Erythroblast (primary cell): ENCODE data around the gene RASA4.
"Not testable (repeated sequence)": the region's sequence is repeated elsewhere in the genome, so short reads cannot be mapped to it uniquely, and the experiment has no call there.

Source experiments
- DNase-seq, 2 experiments: peaks; one replicate each; lab custom pipeline; 2025; lab: John Stamatoyannopoulos, UW

The RASA4 gene

GRCh38 chr7:102616507-102617125 lies at the start of gene RASA4:
Gene RASA4 (minus strand): TSS chr7:102616756. CDS start chr7:102616689, 67 bp downstream.
- not testable (repeated sequence) for DNase-seq

GRCh38 chr7:102664765-102665164 lies 48.2 kb upstream of the RASA4 start:
- not testable (repeated sequence) for DNase-seq

- DNase-seq, result not testable (repeated sequence)
These were observed 33.4 kb upstream of the RASA4 start, which contains the start of gene SPDYE2B for GRCh38 chr7:102649924-102650323. Gene SPDYE2B (plus strand): TSS chr7:102650319. CDS start chr7:102652349, 2,030 bp downstream.

- DNase-seq, result not testable (repeated sequence)
These were observed 31.3 kb upstream of the RASA4 start for GRCh38 chr7:102647813-102648212.

GRCh38 chr7:102643404-102643803 lies 26.8 kb upstream of the RASA4 start:
- DNase-seq, result not testable (repeated sequence)

GRCh38 chr7:102642691-102643090 lies 26.1 kb upstream of the RASA4 start, which contains the start of gene UPK3BL1:
Gene UPK3BL1 (minus strand): TSS chr7:102642791. CDS start chr7:102642741, 50 bp downstream.
- not testable (repeated sequence) for DNase-seq

- not testable (repeated sequence) for DNase-seq
These were observed 22.3 kb upstream of the RASA4 start for GRCh38 chr7:102638848-102639247.

GRCh38 chr7:102636956-102637355 lies 20.4 kb upstream of the RASA4 start:
- DNase-seq, result not testable (repeated sequence)

- not testable (repeated sequence) for DNase-seq
These were observed 18.8 kb upstream of the RASA4 start for GRCh38 chr7:102635354-102635753.

- DNase-seq, result not testable (repeated sequence)
These were observed 17.7 kb upstream of the RASA4 start for GRCh38 chr7:102634299-102634698.

GRCh38 chr7:102630622-102631021 lies 14.1 kb upstream of the RASA4 start:
- DNase-seq, result not testable (repeated sequence)

GRCh38 chr7:102627271-102627904 lies 10.8 kb upstream of the RASA4 start:
- DNase-seq, result not testable (repeated sequence)

GRCh38 chr7:102618122-102618521 lies 1.6 kb upstream of the RASA4 start:
- DNase-seq, result not testable (repeated sequence)

GRCh38 chr7:102615930-102616329 lies 626 bp downstream of the RASA4 start:
- DNase-seq, result not testable (repeated sequence)

GRCh38 chr7:102614873-102615272 lies 1.7 kb downstream of the RASA4 start:
- DNase-seq, result not testable (repeated sequence)

- DNase-seq, result not testable (repeated sequence)
These were observed 2.2 kb downstream of the RASA4 start for GRCh38 chr7:102614346-102614697.

GRCh38 chr7:102613575-102614345 lies 2.8 kb downstream of the RASA4 start:
- not testable (repeated sequence) for DNase-seq

- DNase-seq, result not testable (repeated sequence)
These were observed 4.8 kb downstream of the RASA4 start for GRCh38 chr7:102611675-102612325.

- not testable (repeated sequence) for DNase-seq
These were observed 5.4 kb downstream of the RASA4 start for GRCh38 chr7:102611013-102611674.

GRCh38 chr7:102610441-102610840 lies 6.1 kb downstream of the RASA4 start:
- DNase-seq, result not testable (repeated sequence)

GRCh38 chr7:102609734-102610133 lies 6.8 kb downstream of the RASA4 start:
- not testable (repeated sequence) for DNase-seq
